GM12872 (cell line): ENCODE results near the gene GREB1L.

ENCODE experiments used
- CTCF ChIP-seq: IDR thresholded peaks from 3 replicates; pipeline ENCODE4 v1.5.1; 2011; ENCODE audit warnings: low read depth, mild to moderate bottlenecking, low read length, moderate library complexity; ENCODE audit not compliant: insufficient read depth

GREB1L gene

GRCh38 chr18:21458310-21458709 lies 216.3 kb downstream of the GREB1L start:
- TF ChIP-seq CTCF: no peak

GRCh38 chr18:21458788-21459187 lies 216.8 kb downstream of the GREB1L start:
- TF ChIP-seq CTCF: no peak

GRCh38 chr18:21459706-21460286 lies 217.8 kb downstream of the GREB1L start:
- no peak for TF ChIP-seq CTCF

- TF ChIP-seq CTCF: no peak
Observed at GRCh38 chr18:21461460-21461859, 219.4 kb downstream of the GREB1L start.

- no peak for TF ChIP-seq CTCF
Observed at GRCh38 chr18:21463718-21464117, 221.7 kb downstream of the GREB1L start.

GRCh38 chr18:21468514-21469164 lies 226.6 kb downstream of the GREB1L start:
- TF ChIP-seq CTCF: no peak

GRCh38 chr18:21472741-21473140 lies 230.7 kb downstream of the GREB1L start:
- no peak for TF ChIP-seq CTCF
